A172 (cell line): ENCODE measurements around the gene ZMYM4. TPM values are rescaled to one million over a fixed set of nuclear protein-coding genes. Genes with fewer than 3 reads are reported as not detected.
"Not testable (repeated sequence)": the region's sequence is repeated elsewhere in the genome, so short reads cannot be mapped to it uniquely, and the experiment has no call there.

Experiments used
- DNase-seq: peaks from one replicate; pipeline ENCODE4 v3.0.0-alpha.2; 2015; ENCODE audit warnings: low spot score
- total RNA-seq: library from RNA; depleted of rRNA; stranded (reverse); fragments of >200 nt; shearing (Covaris generic); gene quantifications from 2 replicates; pipeline ENCODE4 v1.2.3, GENCODE V29; 2014

ZMYM4 gene
- total RNA-seq, 1 experiment from 2014 or later: 38.9 TPM

DNA sequence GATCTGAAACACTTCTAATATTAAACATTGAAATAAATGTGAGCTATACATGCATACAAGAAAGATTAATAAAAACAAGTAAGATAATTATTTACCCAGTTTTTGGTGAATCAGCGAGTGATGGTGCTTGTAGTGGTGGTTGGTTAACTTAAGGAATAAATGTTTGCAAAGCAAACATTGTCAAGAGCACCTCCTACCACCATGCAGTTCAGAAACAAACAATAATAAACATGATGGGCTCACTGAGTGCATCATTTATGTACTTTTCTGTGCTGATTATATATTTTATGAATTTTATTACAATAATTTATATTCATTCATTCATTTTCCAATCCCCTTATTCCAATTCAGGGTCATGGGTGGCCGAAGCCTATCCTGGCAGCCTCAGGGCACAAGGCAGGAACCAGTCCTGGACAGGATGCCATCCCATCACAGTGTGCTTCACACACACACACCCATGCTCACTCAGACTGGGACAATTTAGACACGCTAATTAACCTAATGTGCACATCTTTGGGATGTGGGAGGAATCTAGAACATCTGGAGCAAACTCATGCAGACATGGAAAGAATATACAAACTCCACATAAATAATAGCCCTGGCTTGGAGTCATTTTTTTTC lies 57.8 kb downstream of the ZMYM4 start:
- no peak for DNase-seq

DNA sequence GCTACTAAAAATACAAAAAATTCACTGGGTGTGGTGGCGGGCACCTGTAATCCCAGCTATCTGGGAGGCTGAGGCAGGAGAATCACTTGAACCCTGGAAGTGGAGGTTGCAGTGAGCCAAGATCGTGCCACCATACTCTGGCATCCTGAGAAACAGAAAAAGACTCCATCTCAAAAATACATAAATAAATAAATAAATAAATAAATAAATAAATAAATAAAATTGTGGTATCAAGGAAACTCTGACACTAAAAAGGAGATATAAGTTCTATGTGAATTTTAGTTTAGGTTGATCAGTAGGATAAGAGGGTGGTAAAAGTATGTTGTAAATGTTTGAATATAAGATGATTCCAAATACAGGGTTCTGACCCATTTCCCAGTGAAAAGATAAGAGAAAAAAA lies 63.1 kb downstream of the ZMYM4 start:
- DNase-seq: not testable (repeated sequence)

DNA sequence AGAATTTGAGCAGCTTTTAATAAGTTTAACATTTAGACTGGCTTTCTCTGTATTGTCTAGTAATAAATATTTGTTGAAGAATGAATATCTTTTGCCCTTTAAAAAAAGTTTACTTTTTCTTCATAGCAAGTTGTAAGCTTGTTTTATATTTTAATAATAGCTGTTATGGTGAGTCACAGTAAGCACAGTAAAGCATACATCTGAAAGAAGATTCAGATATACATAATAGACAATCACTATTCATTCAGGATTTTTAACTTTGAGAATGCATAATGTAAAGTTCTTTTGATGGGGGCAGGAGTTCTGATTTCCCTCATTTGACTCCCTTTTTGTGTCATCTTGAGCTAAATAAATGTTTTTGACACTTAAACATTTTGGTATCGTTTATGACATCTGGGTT lies 66.0 kb downstream of the ZMYM4 start:
- DNase-seq: no peak

DNA sequence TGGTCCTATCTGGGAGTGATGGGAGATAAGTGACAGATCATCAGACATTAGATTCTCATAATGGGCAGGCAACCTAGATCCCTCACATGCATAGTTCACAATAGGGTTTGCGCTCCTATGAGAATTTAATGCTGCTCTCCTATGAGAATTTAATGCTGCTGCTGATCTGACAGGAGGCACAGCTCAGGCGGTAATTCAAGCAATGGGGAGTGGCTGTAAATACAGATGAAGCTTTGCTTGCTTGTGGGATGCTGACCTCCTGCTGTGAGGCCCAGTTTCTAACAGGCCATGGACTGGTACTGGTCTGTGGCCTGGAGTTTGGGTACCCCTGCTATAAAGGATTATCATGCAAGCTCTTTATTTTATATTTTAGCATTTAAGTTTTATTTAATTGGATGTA lies 72.0 kb downstream of the ZMYM4 start:
- DNase-seq: no peak

DNA sequence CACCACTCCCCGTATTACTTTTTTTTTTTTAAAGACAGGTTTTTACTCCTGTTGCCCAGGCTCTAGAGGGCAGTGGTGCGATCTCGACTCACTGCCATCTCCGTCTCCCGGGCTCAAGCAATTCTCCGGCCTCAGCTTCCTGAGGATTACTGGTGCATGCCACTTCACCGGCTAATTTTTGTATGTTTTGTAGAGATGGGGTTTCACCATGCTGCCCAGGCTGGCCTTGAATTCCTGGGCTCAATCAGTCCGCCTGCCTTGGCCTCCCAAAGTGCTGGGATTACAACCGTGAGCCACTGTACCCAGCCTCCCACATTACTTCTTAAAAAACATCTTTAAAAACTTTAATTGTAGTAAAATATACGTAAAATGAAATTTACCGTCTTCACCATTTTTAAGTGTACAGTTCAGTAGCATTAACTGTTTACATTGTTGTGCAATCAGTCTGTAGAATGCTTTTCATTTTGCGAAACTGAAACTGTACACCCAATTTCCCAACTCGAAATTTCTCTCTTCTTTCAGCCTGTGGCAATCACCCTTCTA lies 77.0 kb downstream of the ZMYM4 start:
- DNase-seq: no peak

DNA sequence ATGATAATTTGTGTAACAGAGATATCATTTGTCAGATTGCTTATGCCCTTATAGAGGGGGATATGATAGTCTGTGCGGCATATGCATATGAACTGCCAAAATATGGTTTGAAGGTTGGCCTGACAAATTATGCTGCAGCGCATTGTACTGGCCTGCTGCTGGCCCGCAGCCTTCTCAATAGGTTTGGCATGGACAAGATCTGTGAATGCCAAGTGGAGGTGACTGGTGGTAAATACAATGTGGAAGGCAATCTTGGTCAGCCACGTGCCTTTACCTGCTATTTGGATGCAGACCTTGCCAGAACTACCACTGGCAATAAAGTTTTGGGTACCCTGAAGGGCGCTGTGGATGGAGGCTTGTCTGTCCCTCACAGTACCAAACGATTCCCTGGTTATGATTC lies 82.4 kb downstream of the ZMYM4 start:
- no peak for DNase-seq

DNA sequence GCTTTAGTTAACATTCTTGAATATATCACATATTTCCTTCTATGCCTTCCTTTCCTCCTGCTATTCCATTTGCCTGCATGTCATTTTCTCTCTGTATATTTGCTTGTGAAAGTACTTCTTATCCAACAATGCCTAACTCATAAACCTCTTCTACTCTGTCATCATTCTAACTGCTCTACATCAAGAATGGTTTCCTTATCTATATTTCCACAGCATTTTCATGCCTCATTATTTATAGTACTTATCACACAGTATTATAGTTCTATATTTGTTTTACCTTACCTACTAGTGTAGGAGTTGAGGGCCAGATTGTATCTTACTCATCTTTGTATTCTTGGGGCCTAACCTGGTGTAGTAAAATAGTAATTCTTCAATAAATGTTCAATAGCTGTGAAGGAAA lies 91.5 kb downstream of the ZMYM4 start:
- no peak for DNase-seq

DNA sequence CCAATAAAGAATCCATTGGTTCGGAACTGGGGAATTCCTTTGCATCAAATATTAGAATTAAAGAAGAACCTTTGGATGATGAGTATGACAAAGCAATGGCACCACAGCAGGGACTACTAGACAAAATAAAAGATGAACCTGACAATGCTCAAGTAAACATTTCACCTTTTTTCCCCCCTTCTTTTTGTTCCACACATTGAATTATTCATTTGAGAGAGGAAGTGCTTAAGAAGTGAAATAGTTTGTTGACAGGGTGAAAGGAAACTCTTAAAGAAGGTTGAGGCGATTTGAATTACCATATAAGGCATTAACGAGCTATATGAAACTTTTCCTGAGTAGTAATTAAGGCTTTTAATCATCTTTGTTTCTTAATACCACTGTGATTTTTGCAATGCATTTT lies 93.1 kb downstream of the ZMYM4 start:
- DNase-seq: no peak

DNA sequence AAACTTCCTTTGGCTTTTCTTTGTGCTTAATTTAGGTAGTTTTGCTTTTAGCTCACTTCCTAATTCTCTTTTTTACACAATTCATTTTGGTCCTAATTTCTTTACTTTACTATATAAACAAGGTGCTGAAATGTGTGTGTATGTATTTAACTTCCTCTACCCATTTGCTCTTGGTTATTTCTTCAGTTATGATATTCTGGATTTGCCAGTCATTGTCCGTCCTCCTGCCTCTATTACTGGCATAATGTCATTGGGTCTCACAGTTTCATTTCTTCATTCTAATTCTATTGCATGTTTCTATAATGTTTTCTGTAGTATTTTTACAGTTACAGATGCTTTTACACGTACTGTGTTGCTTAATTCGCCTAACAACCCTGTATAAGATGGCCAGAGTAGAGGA lies 96.2 kb downstream of the ZMYM4 start:
- no peak for DNase-seq

DNA sequence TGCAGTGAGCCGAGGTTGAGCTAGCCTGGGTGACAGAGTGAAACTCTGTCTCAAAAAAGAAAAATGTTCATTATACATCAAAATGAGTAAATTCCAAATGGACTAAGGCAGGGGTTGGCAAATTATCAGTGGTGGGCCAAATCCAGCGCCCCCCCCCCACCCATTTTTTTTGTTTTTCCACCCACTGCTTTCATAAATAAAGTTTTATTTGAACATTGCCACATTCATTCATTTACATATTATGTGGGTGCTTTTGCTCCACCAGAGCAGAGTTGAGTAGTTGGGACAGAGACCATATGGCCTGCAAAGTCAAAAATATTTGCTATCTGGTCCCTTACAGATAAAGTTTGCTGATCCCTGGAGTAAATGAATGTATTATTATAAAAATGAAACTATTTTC lies 99.4 kb downstream of the ZMYM4 start:
- no peak for DNase-seq

DNA sequence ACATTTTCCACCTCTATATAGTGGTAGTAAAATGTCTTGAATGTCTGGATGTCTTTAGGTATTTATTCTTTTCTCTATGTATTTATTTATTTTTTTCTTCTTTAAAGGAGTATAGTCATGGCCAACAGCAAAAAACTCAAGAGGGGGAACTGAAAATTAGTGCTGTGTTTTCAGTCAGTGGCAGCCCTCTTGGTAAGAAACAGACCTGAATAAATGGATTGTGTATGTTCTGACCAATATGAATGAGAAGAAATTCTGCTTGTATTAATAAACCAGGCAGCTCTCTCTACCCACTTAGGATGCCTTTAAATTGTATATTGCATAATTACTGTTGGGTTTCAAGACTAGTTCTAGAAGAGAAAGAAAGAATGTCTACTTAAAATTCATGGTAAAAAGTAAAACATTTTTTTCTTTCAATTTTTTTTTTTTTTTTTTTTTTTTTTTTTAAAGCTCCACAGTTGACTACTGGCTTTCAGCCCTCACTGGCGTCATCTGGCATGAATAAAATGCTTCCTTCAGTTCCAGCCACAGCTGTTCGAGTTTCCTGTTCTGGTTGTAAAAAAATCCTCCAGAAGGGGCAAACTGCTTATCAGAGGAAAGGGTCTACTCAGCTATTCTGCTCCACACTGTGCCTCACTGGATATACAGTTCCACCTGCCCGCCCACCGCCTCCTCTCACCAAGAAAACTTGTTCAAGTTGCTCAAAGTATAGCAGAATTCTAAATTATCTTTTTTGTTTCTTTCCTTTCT lies 101.6 kb downstream of the ZMYM4 start:
- DNase-seq: no peak

DNA sequence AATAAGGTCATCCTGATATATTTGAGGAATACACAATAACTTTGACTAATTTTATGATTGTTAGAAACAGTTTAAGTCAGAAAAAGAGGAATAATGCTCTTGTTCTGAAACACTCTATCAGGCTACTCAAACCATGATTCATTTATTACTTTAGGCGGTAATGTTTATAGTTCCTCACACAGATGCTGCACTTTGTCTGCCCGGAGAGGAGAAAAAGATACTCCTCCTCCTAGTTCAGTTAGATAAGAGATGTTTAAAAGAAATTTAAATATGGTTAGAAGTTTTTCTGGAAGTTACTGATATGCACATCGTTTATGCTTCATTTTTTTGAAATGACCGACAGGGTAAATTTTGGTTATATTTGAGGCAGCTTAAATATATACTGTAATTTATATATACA lies 103.0 kb downstream of the ZMYM4 start:
- DNase-seq: no peak

DNA sequence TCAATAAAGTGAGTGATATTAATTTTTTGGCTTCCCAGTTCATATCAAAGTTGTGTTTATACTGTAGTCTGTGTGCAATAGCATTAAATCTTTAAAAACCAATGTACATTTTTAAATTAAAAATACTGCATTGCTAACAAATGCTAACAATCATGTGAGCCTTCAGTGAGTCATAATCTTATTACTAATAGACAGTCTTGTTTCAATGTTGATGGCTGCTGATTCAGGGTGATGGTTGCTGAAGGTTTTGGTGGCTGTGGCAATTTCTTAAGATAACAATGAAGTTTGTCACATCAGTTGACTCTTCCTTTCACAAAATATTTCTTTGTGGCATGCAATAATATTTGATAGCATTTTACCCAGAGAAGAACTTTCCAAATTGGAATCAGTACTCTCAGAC lies 109.0 kb downstream of the ZMYM4 start:
- no peak for DNase-seq

DNA sequence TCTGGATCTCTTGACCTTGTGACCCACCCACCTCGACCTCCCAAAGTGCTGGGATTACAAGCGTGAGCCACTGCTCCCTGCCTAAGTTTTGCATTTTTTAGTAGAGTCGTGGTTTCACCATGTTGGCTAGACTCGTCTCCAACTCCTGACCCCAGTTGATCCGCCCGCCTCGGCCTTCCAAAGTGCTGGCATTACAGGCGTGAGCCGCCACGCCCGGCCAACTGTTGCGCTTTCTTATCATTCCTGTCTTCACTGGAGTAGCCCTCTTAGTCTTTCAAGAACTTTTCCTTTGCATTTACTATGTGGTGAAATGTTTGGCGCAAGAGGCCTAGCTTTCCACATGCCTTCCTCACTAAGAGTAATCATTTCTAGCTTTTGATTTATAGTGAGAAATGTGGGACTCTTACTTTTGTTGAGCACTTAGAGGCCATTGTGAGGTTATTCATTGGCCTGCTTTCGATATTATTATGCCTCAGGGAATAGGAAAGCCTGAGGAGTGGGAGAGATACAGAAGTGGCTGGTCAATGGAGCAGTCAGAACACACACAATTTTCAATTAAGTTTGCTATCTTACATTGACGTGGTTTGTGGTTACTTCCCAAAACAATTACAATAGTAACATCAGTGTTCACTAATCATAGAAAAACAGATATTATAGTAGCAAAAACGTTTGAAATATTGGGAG lies 111.0 kb downstream of the ZMYM4 start:
- no peak for DNase-seq

DNA sequence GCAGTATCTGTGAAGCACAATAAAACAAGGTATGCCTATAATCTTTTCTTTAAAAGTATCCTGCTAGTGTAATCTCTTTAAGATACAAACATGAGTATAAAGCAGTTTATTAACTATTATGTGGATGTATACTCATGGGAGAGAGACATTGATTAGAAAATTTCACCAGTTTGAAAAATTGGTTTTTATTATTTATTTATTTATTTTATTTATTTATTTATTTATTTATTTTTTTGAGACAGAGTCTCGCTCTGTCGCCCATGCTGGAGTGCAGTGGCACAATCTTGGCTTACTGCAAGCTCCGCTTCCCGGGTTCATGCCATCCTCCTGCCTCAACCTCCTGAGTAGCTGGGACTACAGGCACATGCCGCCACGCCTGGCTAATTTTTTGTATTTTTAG lies 111.6 kb downstream of the ZMYM4 start:
- not testable (repeated sequence) for DNase-seq

DNA sequence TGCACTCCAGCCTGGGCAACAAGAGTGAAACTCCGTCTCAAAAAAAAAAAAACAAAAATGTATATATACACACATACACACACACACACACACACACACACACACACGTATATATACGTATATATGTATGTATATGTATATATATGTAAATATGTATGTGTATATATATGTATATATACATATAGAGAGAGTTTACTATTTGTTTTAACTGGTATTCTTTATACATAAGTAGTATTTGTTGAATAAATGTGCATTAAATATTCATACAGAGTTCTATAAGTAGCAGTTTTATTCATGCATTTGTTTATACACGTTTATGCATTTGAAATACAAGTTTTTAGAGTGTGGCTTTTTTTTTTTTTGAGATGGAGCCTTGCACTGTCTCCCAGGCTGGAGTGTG lies 113.6 kb downstream of the ZMYM4 start:
- DNase-seq: no peak

DNA sequence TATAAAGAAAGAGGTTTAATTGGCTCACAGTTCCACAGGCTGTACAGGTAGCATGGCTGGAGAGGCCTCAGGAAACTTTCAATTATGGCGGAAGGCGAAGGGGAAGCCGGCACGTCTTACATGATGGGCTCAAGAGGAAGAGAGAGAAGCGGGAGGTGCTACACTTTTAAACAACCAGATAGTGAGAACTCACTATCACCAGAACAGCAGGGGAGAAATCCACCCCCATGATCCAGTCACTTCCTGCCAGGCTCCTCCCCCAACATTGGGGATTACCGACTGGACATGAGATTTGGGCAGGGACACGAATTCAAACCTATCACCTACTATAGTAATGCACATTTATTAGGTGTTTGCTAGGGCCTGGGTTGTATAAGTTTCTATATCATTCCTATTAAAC lies 117.8 kb downstream of the ZMYM4 start:
- no peak for DNase-seq

DNA sequence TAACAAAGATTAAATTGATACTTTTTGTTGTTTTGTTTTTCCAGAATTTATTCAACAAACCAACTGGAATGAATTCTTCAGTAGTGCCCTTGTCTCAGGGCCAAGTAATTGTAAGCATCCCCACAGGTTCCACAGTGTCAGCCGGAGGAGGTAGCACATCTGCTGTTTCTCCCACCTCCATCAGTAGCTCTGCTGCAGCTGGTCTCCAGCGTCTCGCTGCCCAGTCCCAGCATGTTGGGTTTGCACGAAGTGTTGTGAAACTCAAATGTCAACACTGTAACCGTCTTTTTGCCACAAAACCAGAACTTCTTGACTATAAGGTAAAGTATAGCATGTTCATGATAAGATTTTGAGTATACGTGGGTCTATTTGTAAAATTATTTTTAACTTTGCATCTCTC lies 118.5 kb downstream of the ZMYM4 start:
- DNase-seq: no peak

DNA sequence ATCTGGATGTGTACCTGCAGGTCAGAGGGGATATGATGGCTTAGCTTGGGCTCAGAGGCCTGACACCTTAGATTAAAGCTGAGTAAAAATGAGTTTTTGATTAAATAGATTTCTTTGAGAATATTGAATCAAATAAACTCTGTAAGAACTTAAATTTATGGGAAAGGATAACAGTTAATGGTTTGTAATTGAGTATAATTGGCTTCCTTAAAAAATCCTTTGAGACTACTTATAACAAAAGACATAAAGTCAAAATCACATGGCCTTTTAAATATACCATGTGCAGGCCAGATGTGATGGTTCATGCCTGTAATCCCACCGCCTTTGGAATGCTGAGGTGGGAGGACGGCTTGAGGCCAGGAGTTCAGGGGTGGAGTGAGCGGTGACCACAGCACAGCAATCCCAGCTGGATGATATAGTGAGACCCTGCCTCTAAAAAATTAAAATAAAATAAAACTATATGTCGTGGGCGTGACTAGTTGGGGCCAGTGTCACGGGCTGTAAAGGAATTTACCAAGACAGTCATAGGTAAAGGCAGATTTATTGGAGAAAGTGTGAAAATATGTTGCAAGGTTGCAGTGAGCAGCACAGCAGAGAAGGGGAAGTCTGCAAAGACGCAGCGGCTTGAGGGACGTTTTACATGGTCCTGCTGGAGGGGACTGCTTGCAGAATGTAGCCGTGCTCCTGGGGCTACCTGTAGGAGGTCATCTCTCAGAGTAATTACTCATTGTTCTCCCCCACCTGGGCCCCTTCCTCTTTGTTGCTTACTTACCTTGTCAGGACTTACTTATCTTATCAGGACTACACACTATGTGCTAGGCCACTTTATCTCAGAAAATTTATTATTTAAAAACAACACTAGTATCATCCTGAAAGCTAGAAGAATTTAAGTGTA lies 122.3 kb downstream of the ZMYM4 start:
- no peak for DNase-seq

DNA sequence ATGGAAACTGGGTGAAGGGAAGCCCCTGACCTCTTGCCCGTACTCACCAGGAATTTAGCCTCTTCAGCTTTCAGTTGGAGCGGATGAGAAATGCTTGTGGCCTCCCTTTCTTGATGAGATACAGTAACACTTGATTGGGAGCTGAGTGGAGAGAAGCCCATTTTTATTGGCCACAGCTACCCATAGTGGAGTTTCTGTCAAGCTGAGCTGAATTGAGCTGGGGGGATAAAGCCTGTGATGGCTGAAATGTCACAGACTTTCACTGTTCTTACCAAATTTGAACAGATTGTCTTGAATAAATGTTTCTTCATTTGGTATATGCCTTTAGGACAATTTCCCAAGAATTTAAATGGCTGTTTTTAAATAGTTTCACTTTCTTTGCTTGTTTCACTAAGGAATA lies 125.9 kb downstream of the ZMYM4 start:
- DNase-seq: no peak

DNA sequence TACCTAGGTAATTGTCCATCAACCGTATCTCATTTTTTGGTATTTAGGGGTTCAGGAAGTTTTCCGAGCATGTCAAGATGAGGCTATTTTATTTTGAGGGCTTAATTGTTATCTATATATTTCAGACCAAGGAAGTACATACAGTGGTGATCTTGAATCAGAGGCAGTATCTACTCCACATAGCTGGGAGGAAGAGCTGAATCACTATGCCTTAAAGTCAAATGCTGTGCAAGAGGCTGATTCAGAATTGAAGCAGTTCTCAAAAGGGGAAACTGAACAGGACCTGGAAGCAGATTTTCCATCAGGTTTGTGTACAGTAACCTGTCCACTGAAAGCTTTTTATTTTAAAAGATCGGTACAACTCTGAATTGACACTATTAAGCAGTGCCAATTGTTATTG lies 130.2 kb downstream of the ZMYM4 start:
- DNase-seq: no peak

DNA sequence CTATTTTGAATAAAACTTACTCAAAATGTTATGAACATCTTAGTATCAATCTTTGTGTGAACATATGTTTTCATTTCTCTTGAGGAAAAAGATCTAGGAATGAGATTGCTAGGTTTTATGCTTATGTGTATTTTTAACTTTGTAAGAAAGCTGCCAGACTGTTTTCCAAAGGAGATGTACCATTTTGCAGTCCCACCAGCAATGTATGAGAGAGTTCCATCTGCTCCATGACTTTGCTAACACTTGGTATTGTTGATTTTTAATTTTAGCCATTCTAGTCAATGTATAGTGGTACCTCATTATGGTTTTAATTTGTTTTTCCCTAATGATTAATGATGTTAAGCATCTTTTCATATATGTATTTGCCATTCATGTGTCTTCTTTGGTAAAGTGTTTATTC lies 132.5 kb downstream of the ZMYM4 start:
- no peak for DNase-seq
